ENCODE data around the gene KRTAP10-8. TPM values are rescaled to one million over a fixed set of nuclear protein-coding genes. Genes with fewer than 3 reads are reported as not detected.

The KRTAP10-8 gene
- total and polyA plus RNA-seq, 2 experiments from 2014 or later, result not detected

DNA sequence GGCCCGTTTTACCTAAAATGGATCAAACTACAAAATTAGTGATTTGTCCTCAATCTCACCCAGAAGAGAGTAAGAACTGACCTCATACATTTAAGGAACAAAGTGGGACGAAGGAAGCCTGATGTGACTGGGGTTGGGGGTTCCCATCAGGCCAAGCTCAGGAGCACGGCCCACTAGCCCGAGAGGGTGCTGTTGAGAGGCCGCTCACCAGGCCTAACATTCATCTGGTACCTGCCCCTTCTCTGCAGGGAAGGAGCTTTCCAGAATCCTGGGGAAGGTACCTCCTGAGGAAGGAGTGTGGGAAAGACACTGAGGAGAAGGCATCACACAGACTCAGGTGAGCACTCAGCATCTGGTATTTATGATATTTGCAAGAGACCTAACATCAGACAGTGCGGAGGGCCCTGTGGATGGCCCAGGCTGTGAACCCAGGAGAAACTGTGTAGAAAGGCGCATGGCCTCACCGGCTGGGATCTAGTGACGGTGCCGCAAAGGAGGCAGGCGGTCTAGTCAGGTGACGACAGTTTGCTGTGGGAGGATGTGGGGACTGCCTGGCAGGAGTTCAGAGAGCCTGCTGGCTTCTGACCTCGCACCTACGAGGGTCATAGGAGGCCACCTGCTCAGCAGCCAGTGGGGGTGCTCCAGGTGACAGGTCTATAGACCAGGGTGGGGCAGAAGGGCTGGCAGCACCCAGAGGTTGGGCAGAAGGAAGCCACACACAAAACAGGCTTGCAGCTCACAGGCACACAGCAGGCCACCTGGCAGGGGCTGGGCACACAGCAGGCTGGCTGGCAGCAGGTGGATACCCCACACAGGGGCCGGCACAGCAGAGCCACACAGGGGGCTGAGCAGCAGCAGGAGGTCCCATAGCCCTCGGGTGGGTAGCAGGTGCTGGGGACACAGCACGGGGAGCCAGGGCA lies 42.0 kb downstream of the KRTAP10-8 start (continued):
- TF ChIP-seq, protein P1, sequence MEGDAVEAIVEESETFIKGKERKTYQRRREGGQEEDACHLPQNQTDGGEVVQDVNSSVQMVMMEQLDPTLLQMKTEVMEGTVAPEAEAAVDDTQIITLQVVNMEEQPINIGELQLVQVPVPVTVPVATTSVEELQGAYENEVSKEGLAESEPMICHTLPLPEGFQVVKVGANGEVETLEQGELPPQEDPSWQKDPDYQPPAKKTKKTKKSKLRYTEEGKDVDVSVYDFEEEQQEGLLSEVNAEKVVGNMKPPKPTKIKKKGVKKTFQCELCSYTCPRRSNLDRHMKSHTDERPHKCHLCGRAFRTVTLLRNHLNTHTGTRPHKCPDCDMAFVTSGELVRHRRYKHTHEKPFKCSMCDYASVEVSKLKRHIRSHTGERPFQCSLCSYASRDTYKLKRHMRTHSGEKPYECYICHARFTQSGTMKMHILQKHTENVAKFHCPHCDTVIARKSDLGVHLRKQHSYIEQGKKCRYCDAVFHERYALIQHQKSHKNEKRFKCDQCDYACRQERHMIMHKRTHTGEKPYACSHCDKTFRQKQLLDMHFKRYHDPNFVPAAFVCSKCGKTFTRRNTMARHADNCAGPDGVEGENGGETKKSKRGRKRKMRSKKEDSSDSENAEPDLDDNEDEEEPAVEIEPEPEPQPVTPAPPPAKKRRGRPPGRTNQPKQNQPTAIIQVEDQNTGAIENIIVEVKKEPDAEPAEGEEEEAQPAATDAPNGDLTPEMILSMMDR (conservative IDR thresholded peaks at IDR 0.05; ENCODE audit: low read depth in 2 of 2), result no peak
- no peak for TF ChIP-seq ZNF114 (CRISPR knock-in tag; IDR thresholded peaks at IDR 0.05)
- TF ChIP-seq JUNB (IDR thresholded peaks at IDR 0.05; ENCODE audit: unreplicated experiment), result no peak
- no peak for TF ChIP-seq ZNF331 (CRISPR knock-in tag; IDR thresholded peaks at IDR 0.05; ENCODE audit: low read depth)
- TF ChIP-seq, protein P2, sequence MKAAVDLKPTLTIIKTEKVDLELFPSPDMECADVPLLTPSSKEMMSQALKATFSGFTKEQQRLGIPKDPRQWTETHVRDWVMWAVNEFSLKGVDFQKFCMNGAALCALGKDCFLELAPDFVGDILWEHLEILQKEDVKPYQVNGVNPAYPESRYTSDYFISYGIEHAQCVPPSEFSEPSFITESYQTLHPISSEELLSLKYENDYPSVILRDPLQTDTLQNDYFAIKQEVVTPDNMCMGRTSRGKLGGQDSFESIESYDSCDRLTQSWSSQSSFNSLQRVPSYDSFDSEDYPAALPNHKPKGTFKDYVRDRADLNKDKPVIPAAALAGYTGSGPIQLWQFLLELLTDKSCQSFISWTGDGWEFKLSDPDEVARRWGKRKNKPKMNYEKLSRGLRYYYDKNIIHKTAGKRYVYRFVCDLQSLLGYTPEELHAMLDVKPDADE (IDR thresholded peaks at IDR 0.05), result no peak
- TF ChIP-seq, protein P3, sequence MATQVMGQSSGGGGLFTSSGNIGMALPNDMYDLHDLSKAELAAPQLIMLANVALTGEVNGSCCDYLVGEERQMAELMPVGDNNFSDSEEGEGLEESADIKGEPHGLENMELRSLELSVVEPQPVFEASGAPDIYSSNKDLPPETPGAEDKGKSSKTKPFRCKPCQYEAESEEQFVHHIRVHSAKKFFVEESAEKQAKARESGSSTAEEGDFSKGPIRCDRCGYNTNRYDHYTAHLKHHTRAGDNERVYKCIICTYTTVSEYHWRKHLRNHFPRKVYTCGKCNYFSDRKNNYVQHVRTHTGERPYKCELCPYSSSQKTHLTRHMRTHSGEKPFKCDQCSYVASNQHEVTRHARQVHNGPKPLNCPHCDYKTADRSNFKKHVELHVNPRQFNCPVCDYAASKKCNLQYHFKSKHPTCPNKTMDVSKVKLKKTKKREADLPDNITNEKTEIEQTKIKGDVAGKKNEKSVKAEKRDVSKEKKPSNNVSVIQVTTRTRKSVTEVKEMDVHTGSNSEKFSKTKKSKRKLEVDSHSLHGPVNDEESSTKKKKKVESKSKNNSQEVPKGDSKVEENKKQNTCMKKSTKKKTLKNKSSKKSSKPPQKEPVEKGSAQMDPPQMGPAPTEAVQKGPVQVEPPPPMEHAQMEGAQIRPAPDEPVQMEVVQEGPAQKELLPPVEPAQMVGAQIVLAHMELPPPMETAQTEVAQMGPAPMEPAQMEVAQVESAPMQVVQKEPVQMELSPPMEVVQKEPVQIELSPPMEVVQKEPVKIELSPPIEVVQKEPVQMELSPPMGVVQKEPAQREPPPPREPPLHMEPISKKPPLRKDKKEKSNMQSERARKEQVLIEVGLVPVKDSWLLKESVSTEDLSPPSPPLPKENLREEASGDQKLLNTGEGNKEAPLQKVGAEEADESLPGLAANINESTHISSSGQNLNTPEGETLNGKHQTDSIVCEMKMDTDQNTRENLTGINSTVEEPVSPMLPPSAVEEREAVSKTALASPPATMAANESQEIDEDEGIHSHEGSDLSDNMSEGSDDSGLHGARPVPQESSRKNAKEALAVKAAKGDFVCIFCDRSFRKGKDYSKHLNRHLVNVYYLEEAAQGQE (IDR thresholded peaks at IDR 0.05; ENCODE audit: unreplicated experiment), result no peak
- no peak for TF ChIP-seq STAT1 (IDR thresholded peaks at IDR 0.05; ENCODE audit: unreplicated experiment)
- TF ChIP-seq EZH2phosphoT487 (IDR thresholded peaks at IDR 0.05; ENCODE audit: unreplicated experiment), result no peak

DNA sequence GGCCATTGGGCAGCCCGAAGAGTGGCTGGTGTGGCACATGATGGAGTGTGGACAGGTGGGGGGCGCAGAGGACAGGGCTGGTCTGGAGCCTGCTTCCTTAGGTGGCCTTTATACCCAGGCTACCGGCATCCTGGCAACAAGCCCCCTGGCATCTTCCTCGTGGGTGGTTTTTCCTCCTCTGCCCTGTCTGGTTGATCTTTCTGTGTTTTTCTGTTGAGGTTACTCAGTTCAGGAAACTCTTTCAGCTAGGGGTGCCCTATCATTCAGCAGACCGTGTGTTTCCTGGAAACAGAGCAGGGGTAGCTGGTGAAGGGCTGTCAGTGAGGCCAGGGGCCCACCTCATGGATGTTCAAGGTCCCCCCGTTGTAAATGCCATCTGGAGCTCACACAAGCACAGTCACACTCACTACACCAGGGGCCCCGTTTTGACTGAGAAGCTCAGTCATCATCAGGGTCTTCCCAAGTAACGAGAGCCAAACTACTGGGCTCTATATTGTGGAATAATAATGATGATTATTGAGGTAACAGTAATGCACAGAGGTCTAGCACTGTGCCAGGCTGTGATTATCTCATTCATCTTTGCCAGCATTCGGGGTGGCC lies 42.8 kb downstream of the KRTAP10-8 start, which contains the start of gene KRTAP12-4:
KRTAP12-4 (minus strand) TSS at position 84 of the 600 bp plus-strand sequence; CDS start at position 39, 45 bp downstream.
- Histone ChIP-seq H3K27ac (ENCODE audit: low read depth) (no peak within 1 kb of the TSS), H4K20me1 (replicated peaks; ENCODE audit: insufficient read depth) (no peaks in the 10 kb centered on the region), H3K4me2 (no peak within 1 kb of the TSS), H3K79me2 (replicated peaks; ENCODE audit: insufficient read depth) (no peaks in the 10 kb centered on the region), H3K4me1 (ENCODE audit: insufficient read depth) (peaks cover 17% of the 10 kb centered on the region), H3K9me2 (ENCODE audit: insufficient read depth) (no peaks in the 10 kb centered on the region), H2AFZ (no peak within 1 kb of the TSS), H3K36me3 (ENCODE audit: insufficient read depth) (no peaks in the 10 kb centered on the region), H3K27me3 (ENCODE audit: insufficient read depth) (no peaks in the 10 kb centered on the region), H3K4me3 (no peak within 1 kb of the TSS), H3F3A (replicated peaks; ENCODE audit: low read depth) (no peaks in the 10 kb centered on the region)
- Mint-ChIP-seq H3K9me3 (peaks cover 18% of the 10 kb centered on the region), H3K4me3 (no peak within 1 kb of the TSS), H3K27ac (no peak within 1 kb of the TSS), H3K36me3 (ENCODE audit: low read depth) (peaks cover 9% of the 10 kb centered on the region; the same call in 2 of the 3 replicates), H3K27me3 (ENCODE audit: insufficient read depth, low read depth, poor library complexity) (peaks cover 16% of the 10 kb centered on the region), H3K4me1 (peaks cover 14% of the 10 kb centered on the region)
- ATAC-seq (no peak), DNase-seq (ENCODE audit: low spot score) (no peak)
- TF ChIP-seq, protein P1 (conservative IDR thresholded peaks at IDR 0.05; ENCODE audit: low read depth in 2 of 2), result no peak
- TF ChIP-seq EZH2phosphoT487 (IDR thresholded peaks at IDR 0.05; ENCODE audit: unreplicated experiment) (no peak), ZNF331 (CRISPR knock-in tag; IDR thresholded peaks at IDR 0.05; ENCODE audit: low read depth) (no peak), NANOG (IDR thresholded peaks at IDR 0.05; ENCODE audit: borderline replicate concordance) (no peak), EZH2 (IDR thresholded peaks at IDR 0.05; ENCODE audit: low read depth, unreplicated experiment) (no peak), STAT1 (IDR thresholded peaks at IDR 0.05; ENCODE audit: unreplicated experiment) (no peak)
- TF ChIP-seq, protein P2 (IDR thresholded peaks at IDR 0.05), result no peak
- TF ChIP-seq, protein P3 (IDR thresholded peaks at IDR 0.05; ENCODE audit: unreplicated experiment), result no peak
